HG03025 (cell line): Measurements from ENCODE around the gene GDF9.

Source experiments
- ATAC-seq: cut with Tn5 transposase; IDR thresholded peaks from one replicate; pipeline ENCODE4 v1.9.1; 2021; ENCODE audit warnings: mild to moderate bottlenecking, moderate library complexity; ENCODE audit not compliant: unreplicated experiment, low FRiP score

Gene GDF9

DNA sequence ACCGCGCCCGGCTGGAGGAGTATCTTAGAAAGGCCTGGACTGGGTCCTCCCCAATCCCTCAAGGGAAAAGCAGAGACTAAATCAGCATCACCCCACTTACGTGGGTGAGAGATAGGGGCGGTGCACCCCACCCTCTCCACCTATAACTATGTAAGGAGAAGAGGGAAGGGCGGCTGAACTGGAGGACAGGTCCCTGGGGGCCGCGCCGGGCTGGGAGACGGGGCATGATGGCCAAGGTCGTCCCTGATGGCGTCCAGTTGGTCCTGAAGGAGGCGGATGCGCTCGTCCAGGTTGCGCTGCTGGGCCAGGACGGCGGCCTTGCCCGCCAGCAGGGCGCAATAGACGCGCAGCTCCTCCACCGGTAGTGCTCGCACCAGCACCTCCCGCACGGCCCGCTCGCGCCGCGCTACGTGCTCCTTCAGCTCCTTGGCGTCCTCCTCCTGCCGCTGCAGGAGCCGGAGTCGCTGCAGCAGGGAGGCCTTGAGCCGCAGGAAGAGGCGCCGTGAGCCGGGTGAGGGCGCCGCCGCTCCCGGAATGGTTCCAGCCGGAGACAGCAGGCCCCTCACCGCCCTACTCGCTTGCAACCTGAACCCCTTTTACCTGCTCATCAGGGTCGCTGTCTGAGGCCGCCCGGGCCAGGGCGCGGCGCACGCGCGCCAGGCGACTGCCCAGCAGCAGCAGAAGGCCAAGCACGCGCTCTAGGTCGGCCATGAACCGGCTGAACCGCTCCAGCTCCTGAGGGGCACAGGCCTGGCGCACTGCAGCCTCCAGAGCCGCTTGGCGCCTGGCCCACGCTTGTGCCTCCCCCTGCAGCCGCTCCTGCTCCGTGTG, 43.4 kb downstream of the GDF9 start:
- ATAC-seq, result no peak

GRCh38 chr5:132821791-132822190, 44.5 kb downstream of the GDF9 start:
- no peak for ATAC-seq

DNA sequence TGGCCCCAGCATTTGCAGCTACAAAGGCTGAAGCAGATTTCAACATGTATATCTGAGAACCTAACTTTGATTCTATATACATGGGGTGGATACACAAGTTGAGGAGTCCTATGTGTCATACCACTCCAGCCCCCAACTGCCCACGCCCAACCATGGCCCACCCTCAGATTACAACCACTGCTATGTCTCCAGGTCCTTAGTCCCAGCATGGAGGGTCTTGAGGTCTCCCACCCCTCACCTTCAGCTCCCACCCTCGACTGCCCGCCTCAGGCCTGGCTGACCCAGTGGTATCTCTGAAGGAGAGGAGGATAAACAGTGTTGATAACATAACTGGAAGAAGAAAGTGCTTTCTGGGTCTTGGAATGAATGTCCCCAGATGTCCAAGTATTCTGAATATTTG, 44.9 kb downstream of the GDF9 start:
- no peak for ATAC-seq

GRCh38 chr5:132820162-132820754, 46.0 kb downstream of the GDF9 start:
- peak; percentile 79 for ATAC-seq

GRCh38 chr5:132819468-132819867, 46.8 kb downstream of the GDF9 start:
- ATAC-seq, result no peak

- no peak for ATAC-seq
Measured at GRCh38 chr5:132817011-132817410, 49.3 kb downstream of the GDF9 start.

- ATAC-seq, result no peak
Measured at GRCh38 chr5:132816554-132816953, 49.7 kb downstream of the GDF9 start.

DNA sequence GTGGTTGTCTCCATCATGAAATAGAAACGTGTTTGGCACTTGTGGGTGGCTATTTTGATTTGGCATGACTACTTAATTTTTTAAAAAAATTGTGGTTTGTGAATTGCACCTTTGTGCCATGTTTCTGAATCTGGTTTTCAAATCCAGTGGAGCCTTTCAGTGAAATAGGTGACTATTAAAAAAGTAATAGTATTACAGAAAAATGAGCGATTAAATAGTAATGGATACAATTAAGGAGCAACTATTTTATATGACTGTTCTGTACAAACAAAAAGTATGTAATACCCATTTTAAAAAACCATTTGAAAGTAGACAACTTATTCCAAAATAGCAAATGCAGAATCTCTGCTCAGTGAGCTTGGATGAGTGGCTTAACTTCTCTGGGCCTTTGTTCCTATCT, 50.2 kb downstream of the GDF9 start:
- no peak for ATAC-seq

DNA sequence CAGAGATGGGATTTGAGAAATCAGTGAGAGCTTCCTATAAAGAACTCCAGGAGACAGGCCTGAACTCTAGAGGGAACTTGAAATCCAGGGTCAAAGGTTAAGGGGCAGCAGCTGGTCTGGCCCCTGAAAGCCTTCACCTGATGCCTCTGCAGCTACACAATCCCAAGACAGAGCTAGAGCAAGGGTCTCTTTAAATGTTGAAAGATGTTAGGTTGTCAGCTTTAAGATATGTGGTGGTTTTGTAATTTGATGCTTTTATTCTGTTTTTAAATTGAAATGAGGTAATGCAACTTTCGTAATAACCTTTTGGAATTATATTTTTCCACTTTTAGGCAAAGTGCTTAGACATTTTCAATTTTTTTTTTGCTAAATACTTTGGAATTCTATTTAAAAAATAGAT, 50.8 kb downstream of the GDF9 start:
- no peak for ATAC-seq

GRCh38 chr5:132814503-132815294, 51.6 kb downstream of the GDF9 start:
- no peak for ATAC-seq

- no peak for ATAC-seq
Measured at GRCh38 chr5:132813599-132814502, 52.4 kb downstream of the GDF9 start.

GRCh38 chr5:132812781-132813598, 53.3 kb downstream of the GDF9 start, which contains the start of gene SOWAHA:
Gene SOWAHA (plus strand): TSS chr5:132813302. CDS start chr5:132813622, 320 bp downstream.
- no peak for ATAC-seq

- ATAC-seq, result no peak
Measured at GRCh38 chr5:132812123-132812765, 54.0 kb downstream of the GDF9 start.
